Fibroblast of lung (primary cell): ENCODE measurements around the gene DGKA. TPM values are rescaled to one million over a fixed set of nuclear protein-coding genes. Genes with fewer than 3 reads are reported as not detected.

ENCODE experiments used
- DNase-seq, 2 donors: peaks; one replicate each; pipeline versions ENCODE4 v3.0.0 to v3.0.0-alpha.2; 2010; ENCODE audit warnings: low read depth in 2 of 2
- H2AFZ ChIP-seq: 2 replicates; pipeline ENCODE4 v1.5.1; 2012; ENCODE audit warnings: low read length, control low read depth, inconsistent platforms
- H3K27ac ChIP-seq: 2 replicates; pipeline ENCODE4 v1.5.1; 2011; ENCODE audit warnings: low read length, control low read depth; ENCODE audit not compliant: insufficient read depth
- H3K27me3 ChIP-seq: 2 replicates; pipeline ENCODE4 v1.5.1; 2011; ENCODE audit warnings: mild to moderate bottlenecking, low read length; ENCODE audit not compliant: control insufficient read depth, insufficient read depth
- H3K36me3 ChIP-seq: 2 replicates; pipeline ENCODE4 v1.5.1; 2011; ENCODE audit warnings: low read length; ENCODE audit not compliant: control insufficient read depth, insufficient read depth
- H3K4me1 ChIP-seq: 2 replicates; pipeline ENCODE4 v1.5.1; 2011; ENCODE audit warnings: low read length; ENCODE audit not compliant: control insufficient read depth, insufficient read depth; ENCODE audit errors: extremely low read depth
- H3K4me2 ChIP-seq: 2 replicates; pipeline ENCODE4 v1.5.1; 2011; ENCODE audit warnings: low read length, control low read depth; ENCODE audit not compliant: insufficient read depth; ENCODE audit errors: extremely low read depth
- H3K4me3 ChIP-seq, 4 experiments: fragments of 200-600 bp in 1 of 4; sonication (generic) in 1 of 4; replicated peaks in 1 of 4; 2 replicates each; pipeline ENCODE4 v1.5.1; 2011 to 2016; ENCODE audit warnings: low read length in 4 of 4, low read depth in 3 of 4, mild to moderate bottlenecking in 3 of 4, control low read depth in 2 of 4, inconsistent platforms in 1 of 4, mixed read lengths in 1 of 4; ENCODE audit not compliant: insufficient read depth in 1 of 4; ENCODE audit errors: control extremely low read depth in 1 of 4
- H3K79me2 ChIP-seq: 2 replicates; pipeline ENCODE4 v1.5.1; 2012; ENCODE audit warnings: mild to moderate bottlenecking, low read length, inconsistent platforms; ENCODE audit not compliant: control insufficient read depth, insufficient read depth
- H3K9ac ChIP-seq: 2 replicates; pipeline ENCODE4 v1.5.1; 2011; ENCODE audit warnings: mild to moderate bottlenecking, low read length, control low read depth; ENCODE audit not compliant: insufficient read depth
- H3K9me3 ChIP-seq: 2 replicates; pipeline ENCODE4 v1.5.1; 2012; ENCODE audit warnings: low read depth, low read length; ENCODE audit not compliant: control insufficient read depth, insufficient read depth
- H4K20me1 ChIP-seq: 2 replicates; pipeline ENCODE4 v1.5.1; 2011; ENCODE audit warnings: low read length; ENCODE audit not compliant: control insufficient read depth, insufficient read depth; ENCODE audit errors: extremely low read depth
- CTCF ChIP-seq, 2 donors: IDR thresholded peaks in 1 of 2; conservative IDR thresholded peaks in 1 of 2; 1 replicate in 1 of 2; 2 replicates in 1 of 2; pipeline ENCODE4 v1.5.1; 2011 to 2012; ENCODE audit warnings: low read length in 2 of 2, control low read depth in 1 of 2, inconsistent platforms in 1 of 2, low read depth in 1 of 2, mild to moderate bottlenecking in 1 of 2
- EZH2 ChIP-seq: IDR thresholded peaks from 2 replicates; pipeline ENCODE4 v1.5.1; 2012; ENCODE audit warnings: low read length, control low read depth, mild to moderate bottlenecking; ENCODE audit errors: missing control alignments
- polyA plus RNA-seq, 2 donors: library from polyadenylated mRNA; depleted of rRNA in 1 of 2; stranded (reverse) in 1 of 2; unstranded in 1 of 2; fragments of >200 nt; gene quantifications; 2 replicates each; pipeline ENCODE4 v1.2.1, GENCODE V29; 2011 to 2012; ENCODE audit warnings: missing spikeins in 1 of 2
- total RNA-seq: library from RNA; depleted of rRNA; stranded (reverse); fragments of >200 nt; gene quantifications from 2 replicates; pipeline ENCODE4 v1.2.1, GENCODE V29; 2014

DGKA gene
- total and polyA plus RNA-seq, 2 donors (not counting 1 experiment from before 2014, with no cell fraction given), result 44.7 to 51.9 TPM

DNA sequence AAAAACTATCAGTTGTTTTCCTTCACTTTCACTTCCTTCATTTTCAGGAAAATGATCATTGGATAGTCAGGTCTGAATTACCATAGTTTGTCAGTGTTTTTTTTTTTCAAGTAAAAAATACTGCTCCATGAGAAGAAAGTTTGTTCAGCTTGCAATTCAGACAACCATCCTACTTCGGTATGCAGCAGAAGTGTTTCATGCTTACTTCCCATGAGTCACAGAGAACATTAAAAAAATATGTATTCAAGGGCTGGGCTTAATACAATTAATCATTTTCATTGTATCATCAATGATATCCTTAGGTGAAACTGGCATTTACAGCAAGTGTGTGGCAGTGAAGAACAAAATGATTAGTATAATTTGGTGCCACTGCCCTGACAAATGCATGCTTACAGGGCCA lies 24.9 kb upstream of the DGKA start:
- Histone ChIP-seq H4K20me1 (no peaks in the 10 kb centered on the region), H2AFZ (no peak overlapping the region), H3K9me3 (no peaks in the 10 kb centered on the region), H3K4me1 (peaks cover 5% of the 10 kb centered on the region), H3K9ac (no peak overlapping the region), H3K36me3 (peaks cover 1% of the 10 kb centered on the region), H3K27me3 (no peaks in the 10 kb centered on the region), H3K79me2 (peaks cover 2% of the 10 kb centered on the region), H3K27ac (no peak overlapping the region), H3K4me3 (no peak overlapping the region), H3K4me2 (peak overlapping the region; percentile 19)
- peak; percentile 58 to 67 for DNase-seq
- no peak for TF ChIP-seq EZH2
- no peak for TF ChIP-seq CTCF (conservative IDR thresholded peaks at IDR 0.05 in 1 of 2, IDR thresholded peaks at IDR 0.05 in 1 of 2; ENCODE audit: low read depth in 1 of 2, low read length in 2 of 2)

GRCh38 chr12:55908726-55909512 lies 22.0 kb upstream of the DGKA start:
- DNase-seq, result peak in 1 of 2 donors; percentile 66
- no peaks in the 10 kb centered on the region for H3K27me3 ChIP-seq
- H3K9ac ChIP-seq, result no peak overlapping the region
- H4K20me1 ChIP-seq, result no peaks in the 10 kb centered on the region
- no peaks in the 10 kb centered on the region for H3K9me3 ChIP-seq
- TF ChIP-seq EZH2, result no peak
- TF ChIP-seq CTCF (conservative IDR thresholded peaks at IDR 0.05 in 1 of 2, IDR thresholded peaks at IDR 0.05 in 1 of 2; ENCODE audit: low read depth in 1 of 2, low read length in 2 of 2), result no peak
- H2AFZ ChIP-seq, result no peak overlapping the region
- H3K4me3 ChIP-seq, result no peak overlapping the region
- H3K4me1 ChIP-seq, result peaks cover 5% of the 10 kb centered on the region
- H3K36me3 ChIP-seq, result no peaks in the 10 kb centered on the region
- H3K4me2 ChIP-seq, result no peak overlapping the region
- no peak overlapping the region for H3K27ac ChIP-seq
- peaks cover 2% of the 10 kb centered on the region for H3K79me2 ChIP-seq

- Histone ChIP-seq H3K79me2 (peaks cover 3% of the 10 kb centered on the region), H3K27me3 (no peaks in the 10 kb centered on the region), H3K9ac (no peak overlapping the region), H3K27ac (no peak overlapping the region), H3K36me3 (no peaks in the 10 kb centered on the region), H3K9me3 (no peaks in the 10 kb centered on the region), H3K4me2 (no peak overlapping the region), H3K4me1 (peaks cover 5% of the 10 kb centered on the region), H3K4me3 (no peak overlapping the region), H4K20me1 (no peaks in the 10 kb centered on the region), H2AFZ (no peak overlapping the region)
- TF ChIP-seq CTCF (conservative IDR thresholded peaks at IDR 0.05 in 1 of 2, IDR thresholded peaks at IDR 0.05 in 1 of 2; ENCODE audit: low read depth in 1 of 2, low read length in 2 of 2) (no peak), EZH2 (no peak)
- DNase-seq, result no peak
Observed at GRCh38 chr12:55909513-55909884, 21.5 kb upstream of the DGKA start.
